ENCODE measurements around the gene TMPRSS11F. TPM values are rescaled to one million over a fixed set of nuclear protein-coding genes. Genes with fewer than 3 reads are reported as not detected.
A peak's percentile ranks its signal among the peaks of the same experiment; 100 is the strongest.

TMPRSS11F gene
- total and polyA plus RNA-seq, 4 donors = 0.16 TPM; not detected in 3

DNA sequence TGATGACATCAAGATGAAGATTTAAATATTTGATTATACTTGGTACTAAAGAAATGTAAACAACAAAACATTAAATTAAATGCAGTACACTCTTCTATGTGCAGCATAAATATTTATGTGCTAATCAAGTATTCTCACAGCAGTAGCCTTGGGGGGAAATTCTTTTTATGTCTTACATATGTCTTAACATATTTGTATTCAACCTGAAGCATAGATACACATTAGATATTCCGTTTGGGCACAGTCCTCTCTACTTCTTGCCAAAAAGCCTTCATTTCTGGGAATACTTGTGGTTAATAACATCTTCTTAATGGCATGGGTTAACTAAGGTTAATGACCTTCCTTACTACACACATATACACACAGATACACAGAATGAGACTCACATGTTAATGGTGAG is 19.8 kb downstream of the TMPRSS11F start:
- H3K27ac ChIP-seq (ENCODE audit: low read depth, low read length) = no peak overlapping the region
- no CpG with 5 or more reads among the region's 1 CpG for WGBS (ENCODE audit: insufficient coverage)
- no peaks in the 10 kb centered on the region for H3K4me1 ChIP-seq (ENCODE audit: control insufficient read depth, insufficient read depth, low read length)
- no peaks in the 10 kb centered on the region for H3K9me3 ChIP-seq (ENCODE audit: control insufficient read depth, insufficient read depth, low read length)
- H3K27me3 ChIP-seq (ENCODE audit: control insufficient read depth, insufficient read depth, low read length) = no peaks in the 10 kb centered on the region
- H3K4me3 ChIP-seq (ENCODE audit: low read depth, low read length) = no peak overlapping the region
- no peaks in the 10 kb centered on the region for H3K36me3 ChIP-seq (ENCODE audit: control insufficient read depth, insufficient read depth, low read length)
- peak in 2 of 6 donors; percentile 0 to 33 for DNase-seq (ENCODE audit: low read depth in 4 of 6, low spot score in 6 of 6)

DNA sequence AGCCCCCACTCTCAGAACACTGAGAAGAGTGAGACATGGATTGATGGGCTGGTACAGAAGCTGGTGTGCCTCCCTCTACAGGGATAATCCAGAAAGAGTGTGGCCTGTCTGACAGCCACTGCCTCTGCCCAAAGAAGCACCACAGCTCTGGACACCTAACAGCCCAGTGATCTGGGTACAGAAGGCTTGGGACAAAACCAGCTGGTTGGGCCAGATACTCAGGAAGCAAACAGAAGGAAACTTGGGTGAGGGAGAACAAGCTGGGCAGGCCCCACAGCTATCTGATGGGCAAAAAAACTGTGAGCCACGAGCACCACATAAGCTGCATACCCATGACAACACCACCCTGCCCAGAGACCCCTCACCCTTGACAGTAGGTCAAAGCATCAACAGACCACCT is 46.9 kb downstream of the TMPRSS11F start:
- Histone ChIP-seq H3K4me1 (ENCODE audit: control insufficient read depth, insufficient read depth, low read length) (no peaks in the 10 kb centered on the region), H3K4me3 (ENCODE audit: low read depth, low read length) (no peak overlapping the region), H3K36me3 (ENCODE audit: control insufficient read depth, insufficient read depth, low read length) (no peaks in the 10 kb centered on the region), H3K9me3 (ENCODE audit: control insufficient read depth, insufficient read depth, low read length) (peaks cover 4% of the 10 kb centered on the region), H3K27ac (ENCODE audit: low read depth, low read length) (no peak overlapping the region), H3K27me3 (ENCODE audit: control insufficient read depth, insufficient read depth, low read length) (no peaks in the 10 kb centered on the region)
- 67% methylated on average over 1 of the region's 1 CpG for WGBS (ENCODE audit: insufficient coverage)
- no peak for DNase-seq (ENCODE audit: low read depth in 4 of 6, low spot score in 6 of 6)

DNA sequence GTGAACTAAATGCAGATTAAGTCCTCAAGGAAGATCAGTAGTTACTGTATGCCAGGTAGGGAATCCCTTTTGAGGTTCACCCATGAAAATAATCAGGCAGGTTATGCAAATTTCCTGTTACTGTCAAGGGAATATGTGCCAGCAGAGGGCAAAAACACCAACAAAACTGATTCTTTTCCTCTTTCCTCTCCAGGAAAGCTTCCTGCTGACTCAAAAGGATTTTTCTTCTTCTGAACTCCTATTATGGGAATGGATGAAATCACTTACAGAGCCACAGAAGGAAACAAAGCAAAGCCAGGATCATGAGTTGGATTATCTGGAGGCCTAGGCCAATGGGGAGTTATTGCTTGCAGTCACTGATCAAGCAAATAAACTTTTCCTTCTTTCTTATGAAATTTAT is 49.7 kb downstream of the TMPRSS11F start:
- Histone ChIP-seq H3K9me3 (ENCODE audit: control insufficient read depth, insufficient read depth, low read length) (no peaks in the 10 kb centered on the region), H3K36me3 (ENCODE audit: control insufficient read depth, insufficient read depth, low read length) (no peaks in the 10 kb centered on the region), H3K27me3 (ENCODE audit: control insufficient read depth, insufficient read depth, low read length) (no peaks in the 10 kb centered on the region), H3K27ac (ENCODE audit: low read depth, low read length) (no peak overlapping the region), H3K4me3 (ENCODE audit: low read depth, low read length) (no peak overlapping the region), H3K4me1 (ENCODE audit: control insufficient read depth, insufficient read depth, low read length) (no peaks in the 10 kb centered on the region)
- no peak for DNase-seq (ENCODE audit: low read depth in 4 of 6, low spot score in 6 of 6)

DNA sequence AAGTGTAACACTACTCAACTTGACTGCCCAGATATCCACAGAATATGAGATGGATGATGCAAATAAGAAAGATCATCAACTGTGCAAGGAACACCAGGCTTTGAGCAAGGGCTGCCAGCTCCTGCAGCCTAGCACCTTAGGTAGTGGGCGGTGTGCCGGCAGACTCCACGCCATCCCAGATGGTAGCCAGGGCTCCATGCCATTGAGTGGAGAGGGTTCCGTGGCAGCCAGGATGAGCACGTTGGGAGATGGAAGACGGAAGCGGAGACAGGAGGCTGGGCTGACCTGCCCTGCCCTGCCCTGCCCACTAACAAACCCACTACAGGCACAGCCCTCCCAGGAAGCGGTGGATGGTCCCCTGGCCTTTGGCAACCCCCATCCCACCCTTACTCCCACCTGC is 51.9 kb downstream of the TMPRSS11F start:
- no peaks in the 10 kb centered on the region for H3K4me1 ChIP-seq (ENCODE audit: control insufficient read depth, insufficient read depth, low read length)
- H3K9me3 ChIP-seq (ENCODE audit: control insufficient read depth, insufficient read depth, low read length) = no peaks in the 10 kb centered on the region
- 87% methylated on average over 8 of the region's 8 CpGs for WGBS (ENCODE audit: insufficient coverage)
- no peak overlapping the region for H3K4me3 ChIP-seq (ENCODE audit: low read depth, low read length)
- no peak for DNase-seq (ENCODE audit: low read depth in 4 of 6, low spot score in 6 of 6)
- no peak overlapping the region for H3K27ac ChIP-seq (ENCODE audit: low read depth, low read length)
- H3K36me3 ChIP-seq (ENCODE audit: control insufficient read depth, insufficient read depth, low read length) = no peaks in the 10 kb centered on the region
- H3K27me3 ChIP-seq (ENCODE audit: control insufficient read depth, insufficient read depth, low read length) = no peaks in the 10 kb centered on the region

DNA sequence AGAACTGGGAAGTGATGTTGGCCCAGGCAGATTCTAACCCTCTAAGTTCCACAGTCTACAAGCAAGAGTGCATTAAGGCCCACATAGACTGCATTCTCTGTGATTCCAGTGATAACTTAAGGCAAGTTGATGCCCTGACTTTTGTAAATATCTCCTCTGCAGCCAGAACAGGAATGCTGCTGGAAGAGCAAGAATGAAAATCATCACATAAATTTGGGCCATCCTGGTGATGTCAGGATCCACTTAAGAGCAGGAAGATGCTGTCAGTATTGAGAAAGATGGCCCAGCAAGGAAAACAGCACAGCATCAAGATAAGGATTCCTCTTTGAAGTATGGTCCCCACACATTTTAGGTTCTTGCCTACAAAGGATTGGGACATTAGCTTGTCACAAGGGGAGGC is 52.4 kb downstream of the TMPRSS11F start:
- no peaks in the 10 kb centered on the region for H3K36me3 ChIP-seq (ENCODE audit: control insufficient read depth, insufficient read depth, low read length)
- H3K27me3 ChIP-seq (ENCODE audit: control insufficient read depth, insufficient read depth, low read length) = no peaks in the 10 kb centered on the region
- no peak for DNase-seq (ENCODE audit: low read depth in 4 of 6, low spot score in 6 of 6)
- no peaks in the 10 kb centered on the region for H3K9me3 ChIP-seq (ENCODE audit: control insufficient read depth, insufficient read depth, low read length)
- H3K4me1 ChIP-seq (ENCODE audit: control insufficient read depth, insufficient read depth, low read length) = no peaks in the 10 kb centered on the region
- no peak overlapping the region for H3K4me3 ChIP-seq (ENCODE audit: low read depth, low read length)
- no peak overlapping the region for H3K27ac ChIP-seq (ENCODE audit: low read depth, low read length)

DNA sequence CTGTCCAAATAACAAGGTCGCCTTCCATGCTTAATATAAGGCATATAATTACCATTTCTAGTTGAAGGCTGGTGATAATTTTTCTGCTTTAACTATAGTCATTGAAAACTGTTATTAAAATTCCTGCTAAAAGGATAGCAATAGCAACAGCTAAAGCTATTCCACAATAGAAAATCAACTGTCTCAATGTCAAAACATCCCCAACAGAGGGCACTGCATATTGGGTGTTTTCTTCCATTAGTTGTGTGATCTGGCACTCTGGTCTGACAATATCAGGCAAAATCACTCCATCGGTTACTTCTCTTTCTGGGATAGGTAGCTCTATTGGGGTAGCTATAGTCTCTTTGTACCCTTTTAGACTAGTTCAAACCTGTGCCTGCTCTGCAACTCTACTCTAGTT is 53.5 kb downstream of the TMPRSS11F start:
- no peak overlapping the region for H3K27ac ChIP-seq (ENCODE audit: low read depth, low read length)
- no CpG with 5 or more reads among the region's 2 CpGs for WGBS (ENCODE audit: insufficient coverage)
- no peaks in the 10 kb centered on the region for H3K4me1 ChIP-seq (ENCODE audit: control insufficient read depth, insufficient read depth, low read length)
- no peaks in the 10 kb centered on the region for H3K36me3 ChIP-seq (ENCODE audit: control insufficient read depth, insufficient read depth, low read length)
- no peaks in the 10 kb centered on the region for H3K27me3 ChIP-seq (ENCODE audit: control insufficient read depth, insufficient read depth, low read length)
- H3K4me3 ChIP-seq (ENCODE audit: low read depth, low read length) = no peak overlapping the region
- no peaks in the 10 kb centered on the region for H3K9me3 ChIP-seq (ENCODE audit: control insufficient read depth, insufficient read depth, low read length)
- no peak for DNase-seq (ENCODE audit: low read depth in 4 of 6, low spot score in 6 of 6)

DNA sequence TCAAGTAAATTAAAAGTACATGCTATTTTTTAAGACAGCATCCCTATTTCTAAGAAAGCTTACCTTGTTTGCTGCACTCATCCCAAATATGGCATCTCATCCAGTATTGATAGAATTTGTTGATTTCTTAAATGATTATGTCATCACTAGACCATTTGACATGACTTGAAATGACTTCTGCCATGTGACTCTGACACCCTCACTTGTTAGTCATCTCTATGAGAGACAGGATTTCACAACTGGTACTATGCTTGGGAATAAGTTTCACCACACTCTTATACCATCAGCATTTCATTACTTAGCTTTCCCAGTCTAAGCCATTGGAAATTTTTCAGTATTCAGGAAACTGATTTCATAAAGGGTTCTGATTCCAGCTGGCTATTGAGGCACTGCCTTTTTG is 55.3 kb downstream of the TMPRSS11F start:
- Histone ChIP-seq H3K27me3 (ENCODE audit: control insufficient read depth, insufficient read depth, low read length) (no peaks in the 10 kb centered on the region), H3K4me1 (ENCODE audit: control insufficient read depth, insufficient read depth, low read length) (no peaks in the 10 kb centered on the region), H3K4me3 (ENCODE audit: low read depth, low read length) (no peak overlapping the region), H3K36me3 (ENCODE audit: control insufficient read depth, insufficient read depth, low read length) (no peaks in the 10 kb centered on the region), H3K9me3 (ENCODE audit: control insufficient read depth, insufficient read depth, low read length) (no peaks in the 10 kb centered on the region), H3K27ac (ENCODE audit: low read depth, low read length) (no peak overlapping the region)
- DNase-seq (ENCODE audit: low read depth in 4 of 6, low spot score in 6 of 6) = no peak

GRCh38 chr4:68070302-68070701 is 59.4 kb downstream of the TMPRSS11F start:
- Histone ChIP-seq H3K27me3 (ENCODE audit: control insufficient read depth, insufficient read depth, low read length) (no peaks in the 10 kb centered on the region), H3K4me3 (ENCODE audit: low read depth, low read length) (no peak overlapping the region), H3K27ac (ENCODE audit: low read depth, low read length) (no peak overlapping the region), H3K4me1 (ENCODE audit: control insufficient read depth, insufficient read depth, low read length) (no peaks in the 10 kb centered on the region), H3K9me3 (ENCODE audit: control insufficient read depth, insufficient read depth, low read length) (no peaks in the 10 kb centered on the region), H3K36me3 (ENCODE audit: control insufficient read depth, insufficient read depth, low read length) (no peaks in the 10 kb centered on the region)
- no peak for DNase-seq (ENCODE audit: low read depth in 4 of 6, low spot score in 6 of 6)

GRCh38 chr4:68062501-68062900 is 67.2 kb downstream of the TMPRSS11F start:
- no peaks in the 10 kb centered on the region for H3K36me3 ChIP-seq (ENCODE audit: control insufficient read depth, insufficient read depth, low read length)
- no peaks in the 10 kb centered on the region for H3K4me1 ChIP-seq (ENCODE audit: control insufficient read depth, insufficient read depth, low read length)
- no peaks in the 10 kb centered on the region for H3K9me3 ChIP-seq (ENCODE audit: control insufficient read depth, insufficient read depth, low read length)
- H3K4me3 ChIP-seq (ENCODE audit: low read depth, low read length) = no peak overlapping the region
- H3K27me3 ChIP-seq (ENCODE audit: control insufficient read depth, insufficient read depth, low read length) = no peaks in the 10 kb centered on the region
- WGBS (ENCODE audit: insufficient coverage) = 72% methylated on average over 6 of the region's 8 CpGs
- H3K27ac ChIP-seq (ENCODE audit: low read depth, low read length) = no peak overlapping the region
- no peak for DNase-seq (ENCODE audit: low read depth in 4 of 6, low spot score in 6 of 6)

DNA sequence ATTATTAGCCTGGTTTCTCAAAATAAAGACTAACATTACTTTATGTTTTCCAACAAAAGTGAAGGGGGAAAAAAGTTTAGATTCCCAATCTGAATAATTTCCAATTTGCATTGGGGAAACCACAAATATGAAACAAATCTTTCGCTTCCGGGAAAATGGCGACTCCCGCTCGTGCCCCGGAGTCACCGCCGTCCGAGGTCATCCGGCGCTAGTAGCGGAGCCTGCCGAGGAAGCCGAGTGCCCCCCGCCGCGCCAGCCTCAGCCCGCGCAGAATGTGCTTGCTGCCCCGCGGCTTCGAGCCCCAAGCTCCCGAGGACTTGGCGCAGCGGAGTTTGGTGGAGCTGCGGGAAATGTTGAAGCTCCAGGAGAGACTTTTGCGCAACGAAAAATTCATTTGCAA is 91.4 kb downstream of the TMPRSS11F start:
- no peak for DNase-seq (ENCODE audit: low read depth in 4 of 6, low spot score in 6 of 6)
- H3K36me3 ChIP-seq (ENCODE audit: control insufficient read depth, insufficient read depth, low read length) = no peaks in the 10 kb centered on the region
- no peaks in the 10 kb centered on the region for H3K9me3 ChIP-seq (ENCODE audit: control insufficient read depth, insufficient read depth, low read length)
- WGBS (ENCODE audit: insufficient coverage) = 95% methylated on average over 21 of the region's 28 CpGs
- H3K4me1 ChIP-seq (ENCODE audit: control insufficient read depth, insufficient read depth, low read length) = no peaks in the 10 kb centered on the region
- H3K27me3 ChIP-seq (ENCODE audit: control insufficient read depth, insufficient read depth, low read length) = no peaks in the 10 kb centered on the region
- no peak overlapping the region for H3K27ac ChIP-seq (ENCODE audit: low read depth, low read length)
- no peak overlapping the region for H3K4me3 ChIP-seq (ENCODE audit: low read depth, low read length)

DNA sequence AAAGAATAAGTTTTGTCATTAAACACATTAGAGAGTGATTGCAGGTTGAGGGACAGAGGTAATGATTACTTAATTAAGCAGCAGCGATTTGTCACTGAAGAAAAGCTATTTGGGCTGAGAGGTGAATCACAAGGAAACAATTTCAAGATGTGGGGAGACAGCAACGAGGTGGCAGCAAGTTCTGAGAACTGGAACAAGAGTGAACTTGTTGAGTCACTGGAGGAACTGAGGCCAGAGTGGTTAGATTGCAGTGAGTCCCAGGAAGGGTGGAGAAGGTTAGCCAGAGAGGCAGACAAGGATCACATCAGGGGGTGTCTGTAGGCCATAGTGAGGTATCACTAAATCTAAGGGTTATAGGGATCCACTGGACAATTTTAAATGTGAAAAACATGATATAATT is 108.5 kb downstream of the TMPRSS11F start:
- Histone ChIP-seq H3K4me1 (ENCODE audit: control insufficient read depth, insufficient read depth, low read length) (no peaks in the 10 kb centered on the region), H3K27ac (ENCODE audit: low read depth, low read length) (no peak overlapping the region), H3K27me3 (ENCODE audit: control insufficient read depth, insufficient read depth, low read length) (no peaks in the 10 kb centered on the region), H3K36me3 (ENCODE audit: control insufficient read depth, insufficient read depth, low read length) (no peaks in the 10 kb centered on the region), H3K9me3 (ENCODE audit: control insufficient read depth, insufficient read depth, low read length) (no peaks in the 10 kb centered on the region), H3K4me3 (ENCODE audit: low read depth, low read length) (no peak overlapping the region)
- DNase-seq (ENCODE audit: low read depth in 4 of 6, low spot score in 6 of 6) = no peak
- 72% methylated on average over 2 of the region's 2 CpGs for WGBS (ENCODE audit: insufficient coverage)

Data from spinal cord (tissue), 10 donors.